ENCODE results near the gene ABCA10. TPM values are rescaled to one million over a fixed set of nuclear protein-coding genes. Genes with fewer than 3 reads are reported as not detected.

ABCA10 gene
- total RNA-seq, 1 experiment from 2014 or later = not detected

- no peak for TF ChIP-seq STAT6 (CRISPR knock-in tag; conservative IDR thresholded peaks at IDR 0.05; ENCODE audit: low read depth)
- no peak for TF ChIP-seq ATF6 (CRISPR knock-in tag; IDR thresholded peaks at IDR 0.05)
- no peak for TF ChIP-seq FOXP4 (CRISPR knock-in tag; IDR thresholded peaks at IDR 0.05)
- no peak for TF ChIP-seq GRHL2 (CRISPR knock-in tag; IDR thresholded peaks at IDR 0.05; ENCODE audit: insufficient replicate concordance, severe bottlenecking)
Measured at GRCh38 chr17:69275751-69276150, 47.1 kb upstream of the ABCA10 start (continued).

- H3K9me3 Mint-ChIP-seq = peaks cover 3% of the 10 kb centered on the region; the same call in 1 of the 2 replicates
- ChIA-PET POLR2A (no interaction called here), CTCF (no interaction called here)
- DNase-seq (ENCODE audit: low spot score) (no peak), ATAC-seq (no peak)
- no peak overlapping the region for H3K4me3 Mint-ChIP-seq
- H3K4me1 Mint-ChIP-seq = no peaks in the 10 kb centered on the region
- no peaks in the 10 kb centered on the region for H3K27me3 Mint-ChIP-seq (ENCODE audit: low read depth)
- TF ChIP-seq NR1H2 (CRISPR knock-in tag; IDR thresholded peaks at IDR 0.05) (no peak), ATF1 (CRISPR knock-in tag; IDR thresholded peaks at IDR 0.05) (no peak), NFE2L1 (CRISPR knock-in tag; IDR thresholded peaks at IDR 0.05) (no peak), AR (CRISPR knock-in tag; IDR thresholded peaks at IDR 0.05) (no peak), ZNF263 (CRISPR knock-in tag; IDR thresholded peaks at IDR 0.05; ENCODE audit: low read depth) (no peak), OVOL2 (CRISPR knock-in tag; IDR thresholded peaks at IDR 0.05; ENCODE audit: borderline replicate concordance) (no peak), FOXP4 (CRISPR knock-in tag; IDR thresholded peaks at IDR 0.05) (no peak), HMGXB4 (CRISPR knock-in tag; IDR thresholded peaks at IDR 0.05) (no peak), RELA (CRISPR knock-in tag; IDR thresholded peaks at IDR 0.05; ENCODE audit: borderline replicate concordance) (no peak), CREB1 (CRISPR knock-in tag; IDR thresholded peaks at IDR 0.05) (no peak), MAX (CRISPR knock-in tag; IDR thresholded peaks at IDR 0.05) (no peak), PRDM15 (CRISPR knock-in tag; IDR thresholded peaks at IDR 0.05) (no peak), GRHL2 (CRISPR knock-in tag; IDR thresholded peaks at IDR 0.05; ENCODE audit: insufficient replicate concordance, severe bottlenecking) (no peak), ZNF671 (CRISPR knock-in tag; IDR thresholded peaks at IDR 0.05) (no peak), HMGA2 (CRISPR knock-in tag; IDR thresholded peaks at IDR 0.05) (no peak), ZNF423 (CRISPR knock-in tag; IDR thresholded peaks at IDR 0.05) (no peak)
- no peak overlapping the region for H3K27ac Mint-ChIP-seq
- no peaks in the 10 kb centered on the region for H3K36me3 Mint-ChIP-seq
Measured at GRCh38 chr17:69271023-69271422, 42.4 kb upstream of the ABCA10 start.
